ENCODE measurements around the gene ESYT2.
A peak's percentile ranks its signal among the peaks of the same experiment; 100 is the strongest.
"Not testable (repeated sequence)": the region's sequence is repeated elsewhere in the genome, so short reads cannot be mapped to it uniquely, and the experiment has no call there.

Gene ESYT2

DNA sequence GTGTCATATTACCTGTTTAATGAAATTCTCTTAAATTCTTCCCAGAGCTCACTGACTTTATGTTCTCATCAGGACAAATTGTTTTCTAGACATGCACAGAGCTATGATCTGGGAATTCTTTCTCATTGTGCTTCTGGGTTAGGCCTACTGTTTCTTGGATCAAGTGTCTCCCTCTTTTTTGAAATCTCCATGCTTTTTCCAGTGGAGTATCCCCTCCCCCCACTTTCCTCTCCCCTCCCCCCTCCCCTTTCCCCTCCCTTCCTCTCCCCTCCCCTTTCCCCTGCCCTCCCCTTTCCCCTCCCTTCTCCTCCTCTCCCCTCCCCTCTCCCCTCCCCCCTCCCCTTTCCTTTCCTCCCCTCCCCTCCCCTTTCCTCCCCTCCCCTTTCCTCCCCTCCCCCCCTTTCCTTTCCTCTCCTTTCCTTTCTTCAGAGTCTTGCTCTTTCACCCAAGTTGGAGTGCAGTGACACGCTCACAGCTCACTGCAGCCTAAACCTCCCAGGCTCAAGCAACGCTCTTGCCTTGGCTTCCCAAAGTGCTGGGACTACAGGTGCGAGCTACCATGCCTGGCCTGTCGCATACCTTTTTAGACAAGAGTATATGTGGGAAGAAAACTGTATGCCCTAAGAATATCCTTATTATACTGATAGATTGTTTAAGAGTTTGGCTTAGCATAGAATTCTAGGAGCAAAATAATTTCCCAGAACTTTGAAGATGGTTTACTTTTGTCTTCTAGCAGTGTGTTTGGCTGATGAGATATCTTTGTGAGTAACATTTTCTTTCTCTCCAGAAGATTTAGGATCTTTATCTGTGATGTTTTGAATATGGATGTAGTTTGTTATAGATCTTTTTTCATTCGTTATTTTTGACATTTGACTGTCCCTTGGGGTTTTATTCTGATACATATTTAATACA lies 29.5 kb upstream of the ESYT2 start:
- DNase-seq, result no peak

- peak in 1 of 56 donors; percentile 57 for DNase-seq
These were observed 27.8 kb upstream of the ESYT2 start for GRCh38 chr7:158856883-158857668.

GRCh38 chr7:158854681-158855081 lies 25.4 kb upstream of the ESYT2 start:
- no peak for DNase-seq

DNA sequence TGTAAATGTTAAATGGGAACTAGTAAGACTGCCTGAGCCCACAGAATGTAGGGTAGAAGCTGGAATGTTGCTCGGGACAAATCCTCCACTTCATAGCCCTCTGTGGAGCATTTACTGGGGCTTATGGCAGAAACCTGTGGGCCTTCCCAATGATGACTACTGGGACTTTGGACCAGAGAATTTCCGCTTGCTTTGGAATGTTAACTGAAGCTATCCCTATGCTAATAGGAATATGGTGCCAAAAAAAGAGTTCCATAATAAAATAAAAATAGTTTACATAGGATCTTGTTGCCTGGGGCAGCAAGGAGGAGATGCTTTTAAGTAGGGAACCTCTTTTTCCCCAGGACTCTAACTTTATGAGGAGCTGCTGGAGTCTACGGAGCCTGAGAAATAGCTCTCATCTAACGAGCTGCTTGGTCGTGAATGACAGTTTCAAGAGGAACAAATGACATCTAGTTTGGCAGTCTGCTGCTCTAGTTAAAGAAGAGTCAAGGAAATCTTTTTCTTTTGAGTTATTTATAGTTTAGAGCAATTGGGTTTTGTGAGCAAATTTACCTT lies 21.3 kb upstream of the ESYT2 start:
- DNase-seq, result no peak

- DNase-seq, result no peak
These were observed 20.6 kb upstream of the ESYT2 start for GRCh38 chr7:158849768-158850544.

GRCh38 chr7:158849442-158849767 lies 20.1 kb upstream of the ESYT2 start:
- no peak for DNase-seq

DNA sequence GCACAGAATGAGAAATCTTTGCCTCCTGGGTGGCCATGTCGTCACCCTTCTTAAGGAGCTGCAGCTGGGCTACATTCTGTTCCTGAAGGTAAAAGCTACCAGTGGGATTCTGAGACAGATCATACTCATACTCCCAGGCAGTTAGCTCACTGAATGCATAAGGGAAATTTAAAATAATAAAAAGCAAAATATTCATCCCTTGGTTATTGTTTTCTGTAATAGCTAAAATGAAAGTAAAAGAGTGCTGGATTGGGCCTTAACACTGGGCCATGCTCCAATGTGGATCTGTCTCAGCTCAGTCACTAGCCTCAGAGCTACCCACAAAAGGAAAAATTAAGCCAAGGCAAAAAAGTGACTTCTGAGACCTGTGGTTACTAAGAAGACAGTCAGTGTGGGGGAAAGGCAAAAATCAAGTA lies 18.1 kb upstream of the ESYT2 start:
- DNase-seq, result no peak

GRCh38 chr7:158846304-158846703 lies 17.0 kb upstream of the ESYT2 start:
- no peak for DNase-seq

GRCh38 chr7:158843771-158844170 lies 14.5 kb upstream of the ESYT2 start:
- DNase-seq, result no peak

GRCh38 chr7:158842486-158842885 lies 13.2 kb upstream of the ESYT2 start:
- no peak for DNase-seq

- DNase-seq, result no peak
These were observed 11.3 kb upstream of the ESYT2 start for GRCh38 chr7:158840604-158841003.

DNA sequence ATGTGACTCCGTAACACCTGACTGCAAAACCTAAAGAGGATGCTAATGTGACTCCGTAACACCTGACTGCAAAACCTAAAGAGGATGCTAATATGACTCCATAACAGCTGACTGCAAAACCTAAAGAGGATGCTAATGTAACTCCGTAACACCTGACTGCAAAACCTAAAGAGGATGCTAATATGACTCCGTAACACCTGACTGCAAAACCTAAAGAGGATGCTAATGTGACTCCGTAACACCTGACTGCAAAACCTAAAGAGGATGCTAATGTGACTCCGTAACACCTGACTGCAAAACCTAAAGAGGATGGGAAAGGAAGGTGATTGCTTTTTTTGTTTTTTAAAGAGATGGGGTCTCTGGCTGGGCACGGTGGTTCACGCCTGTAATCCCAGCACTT lies 9.9 kb upstream of the ESYT2 start:
- DNase-seq, result not testable (repeated sequence)

- no peak for DNase-seq
These were observed 8.7 kb upstream of the ESYT2 start for GRCh38 chr7:158837790-158838637.

GRCh38 chr7:158836692-158837091 lies 7.4 kb upstream of the ESYT2 start:
- DNase-seq, result no peak

- no peak for DNase-seq
These were observed 5.8 kb upstream of the ESYT2 start for GRCh38 chr7:158834878-158835784.

GRCh38 chr7:158832994-158833393 lies 3.7 kb upstream of the ESYT2 start:
- no peak for DNase-seq

DNA sequence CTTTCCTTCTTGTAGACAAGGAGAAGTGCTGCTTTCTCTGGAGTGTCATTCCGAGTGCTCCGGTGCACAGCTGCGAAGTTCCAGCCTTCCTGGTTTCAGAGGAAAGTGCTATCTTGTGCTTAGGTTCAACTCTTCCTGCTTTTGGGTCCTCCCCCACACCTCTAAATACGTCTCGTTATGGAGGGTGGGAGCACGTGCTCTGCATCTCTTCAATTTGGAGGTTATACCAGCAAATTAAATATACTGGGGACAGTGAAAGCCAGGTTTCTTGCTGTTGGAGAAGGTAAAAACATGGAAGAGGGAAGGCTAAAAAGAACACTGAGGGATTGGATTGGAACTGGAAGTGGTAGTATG lies 2.4 kb upstream of the ESYT2 start:
- no peak for DNase-seq

DNA sequence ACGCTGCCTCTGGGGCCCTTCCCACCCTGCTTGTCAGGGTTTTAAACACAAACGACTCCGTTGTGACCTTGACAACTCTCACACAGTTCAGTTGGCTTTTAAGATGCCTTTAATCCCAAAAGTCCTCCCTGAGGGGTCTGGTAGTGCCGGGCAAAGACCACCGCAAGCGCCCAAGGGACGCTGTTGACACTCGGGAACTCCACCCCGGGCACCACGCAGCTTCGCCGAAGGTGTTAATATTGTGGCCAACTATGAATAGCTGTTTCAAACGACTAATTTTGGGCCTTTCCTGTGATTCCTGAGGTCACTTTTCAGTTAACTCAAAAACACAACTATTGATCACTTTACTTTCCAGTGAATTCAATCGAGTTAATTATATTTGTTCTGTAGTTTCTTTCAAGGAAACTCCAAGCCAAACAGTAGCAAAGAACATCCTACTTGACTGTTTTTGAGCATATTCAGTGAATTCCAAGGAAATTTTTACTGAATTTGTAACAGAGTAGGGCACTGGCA lies 958 bp upstream of the ESYT2 start:
- DNase-seq, result peak in 1 of 56 donors; percentile 39

DNA sequence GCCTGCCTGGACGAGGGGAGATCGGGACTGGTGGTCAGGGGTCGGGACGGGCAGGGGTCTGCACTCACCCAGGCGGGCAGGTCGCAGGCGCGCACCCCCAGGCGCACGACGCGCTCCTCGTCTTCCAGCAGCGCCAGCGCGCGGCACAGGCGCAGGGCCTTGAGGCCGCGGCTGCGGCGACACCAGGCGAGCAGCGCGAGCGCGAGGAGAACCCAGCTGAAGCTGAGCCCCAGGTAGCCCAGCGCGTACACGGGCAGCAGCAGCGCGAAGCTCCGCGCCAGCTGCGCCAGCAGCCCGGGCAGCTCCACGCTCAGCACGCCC lies 328 bp downstream of the ESYT2 start:
- DNase-seq, result peak in 27 of 56 donors; percentile 35 to 82 (median 62)

Data from nucleus accumbens (tissue), 56 donors.